ENCODE measurements around the gene NUDT8.

The NUDT8 gene, protein sequence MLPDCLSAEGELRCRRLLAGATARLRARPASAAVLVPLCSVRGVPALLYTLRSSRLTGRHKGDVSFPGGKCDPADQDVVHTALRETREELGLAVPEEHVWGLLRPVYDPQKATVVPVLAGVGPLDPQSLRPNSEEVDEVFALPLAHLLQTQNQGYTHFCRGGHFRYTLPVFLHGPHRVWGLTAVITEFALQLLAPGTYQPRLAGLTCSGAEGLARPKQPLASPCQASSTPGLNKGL

DNA sequence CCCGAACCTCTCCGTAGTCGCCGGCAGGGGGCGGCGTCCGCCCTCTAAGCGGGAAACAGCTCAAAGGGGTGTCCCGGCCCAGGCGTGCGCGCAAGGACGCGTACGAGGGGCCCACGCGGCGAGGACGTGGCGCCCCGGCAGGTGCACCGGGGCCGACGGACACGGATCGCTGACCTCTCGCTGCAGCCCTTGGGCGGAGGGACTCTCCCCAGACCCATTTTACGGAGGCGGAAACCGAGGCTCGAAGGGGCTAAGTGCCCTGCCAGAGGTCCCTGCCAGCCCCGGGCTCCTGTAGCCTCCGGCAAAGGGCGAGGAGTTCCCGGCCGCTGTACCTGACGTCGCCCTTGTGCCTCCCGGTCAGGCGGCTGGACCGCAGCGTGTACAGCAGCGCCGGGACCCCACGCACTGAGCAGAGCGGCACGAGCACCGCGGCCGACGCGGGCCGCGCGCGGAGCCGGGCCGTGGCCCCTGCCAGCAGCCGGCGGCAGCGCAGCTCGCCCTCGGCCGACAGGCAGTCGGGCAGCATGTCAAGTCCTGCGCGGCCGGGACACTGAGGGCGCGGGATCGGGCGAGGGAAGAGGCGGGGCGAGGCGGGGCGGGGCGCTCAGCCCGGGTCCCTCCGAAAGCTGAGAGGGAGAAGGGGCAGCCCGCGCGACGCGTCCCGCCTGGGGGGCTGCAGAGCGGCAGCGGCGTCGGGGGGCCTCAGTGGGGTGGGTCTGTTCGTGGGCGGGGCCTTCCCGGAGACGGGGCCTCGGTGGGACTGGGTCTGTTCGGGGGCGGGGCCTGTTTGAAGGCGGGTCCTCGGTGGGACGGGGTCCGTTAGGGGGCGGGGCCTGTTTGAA lies at the start of gene NUDT8:
NUDT8 (minus strand) TSS at position 552 of the 842 bp plus-strand sequence; CDS start at position 526, 26 bp downstream.
- DNase-seq (ENCODE audit: low read depth) = peak; percentile 53

DNA sequence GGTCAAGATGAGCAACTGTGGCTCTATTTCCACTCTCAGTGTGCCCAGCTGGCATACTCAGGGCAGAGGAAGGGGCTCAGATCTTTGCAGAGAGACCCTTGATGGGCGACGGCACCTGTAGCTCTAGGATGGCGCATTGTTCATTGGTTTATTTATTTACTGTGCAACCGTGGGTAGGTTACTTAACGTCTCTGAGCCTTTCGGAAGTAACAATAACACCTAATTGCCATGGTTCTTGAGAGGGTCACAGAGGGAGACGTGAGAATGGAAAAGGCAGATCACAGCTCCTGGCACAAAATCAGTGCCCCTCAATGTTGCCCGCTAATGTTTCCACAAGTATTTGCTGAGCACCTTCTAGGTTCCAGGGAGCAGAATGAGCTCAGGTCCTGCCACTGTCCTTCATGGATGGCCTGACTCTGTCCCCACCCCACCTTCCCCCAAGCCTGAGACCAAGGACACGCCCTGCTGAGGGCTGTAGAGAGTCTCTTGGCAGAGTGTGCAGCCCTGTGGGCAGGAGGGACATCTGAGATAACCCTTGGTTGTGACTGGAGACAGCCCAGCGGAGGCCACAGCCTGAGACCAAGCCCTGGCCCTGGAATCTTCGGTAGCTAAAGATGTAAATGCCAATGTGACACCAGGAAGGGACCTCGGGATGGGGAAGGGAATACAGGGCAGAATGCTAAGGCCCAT lies 45.5 kb upstream of the NUDT8 start:
- DNase-seq (ENCODE audit: low read depth) = no peak

GRCh38 chr11:67674442-67674871 lies 44.7 kb upstream of the NUDT8 start, which contains the start of gene ALDH3B2:
ALDH3B2 (minus strand) TSS chr11:67674623; CDS start chr11:67666935, 7,688 bp downstream.
- DNase-seq (ENCODE audit: low read depth) = no peak

DNA sequence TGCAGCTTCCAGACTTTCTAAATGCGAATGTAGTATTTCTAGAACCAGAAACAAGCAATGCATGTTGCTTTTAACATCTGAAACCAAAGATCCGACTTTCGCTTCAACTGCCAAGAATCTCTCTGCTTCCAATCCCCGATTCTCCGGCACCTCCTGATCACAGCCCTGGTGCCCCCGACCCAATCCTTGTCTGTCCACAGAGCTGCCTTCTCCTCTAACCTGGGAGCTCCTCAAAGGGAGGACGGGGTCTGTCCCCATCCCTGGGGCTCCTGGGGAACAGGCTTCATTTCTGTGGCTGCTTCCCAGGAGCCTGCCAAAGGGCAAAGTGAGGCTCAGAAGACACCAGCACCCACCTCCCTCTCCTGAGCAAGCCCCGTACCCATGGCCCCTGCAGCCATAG lies 44.2 kb upstream of the NUDT8 start:
- no peak for DNase-seq (ENCODE audit: low read depth)

DNA sequence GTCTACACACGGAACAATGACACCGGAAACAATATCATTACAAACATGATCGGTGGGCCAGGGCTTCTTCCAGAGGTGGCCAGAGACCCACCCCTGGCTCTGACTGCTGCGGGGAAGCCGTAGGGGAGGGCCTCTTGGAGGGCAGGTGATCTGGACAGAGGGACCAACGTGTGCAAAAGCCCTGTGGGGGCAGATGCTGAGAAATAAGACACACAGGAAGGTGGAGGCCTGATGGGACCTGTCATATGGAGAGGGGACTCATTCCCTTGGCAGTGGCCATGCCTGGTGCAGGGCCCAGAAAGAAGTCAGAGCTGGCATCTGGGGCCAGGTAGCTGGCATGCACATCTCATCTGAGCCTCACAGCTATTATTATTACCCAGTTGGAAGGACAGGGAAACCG lies 43.6 kb upstream of the NUDT8 start:
- DNase-seq (ENCODE audit: low read depth) = no peak

GRCh38 chr11:67671211-67671520 lies 41.4 kb upstream of the NUDT8 start:
- DNase-seq (ENCODE audit: low read depth) = no peak

- no peak for DNase-seq (ENCODE audit: low read depth)
Measured at GRCh38 chr11:67670316-67671210, 40.8 kb upstream of the NUDT8 start.

DNA sequence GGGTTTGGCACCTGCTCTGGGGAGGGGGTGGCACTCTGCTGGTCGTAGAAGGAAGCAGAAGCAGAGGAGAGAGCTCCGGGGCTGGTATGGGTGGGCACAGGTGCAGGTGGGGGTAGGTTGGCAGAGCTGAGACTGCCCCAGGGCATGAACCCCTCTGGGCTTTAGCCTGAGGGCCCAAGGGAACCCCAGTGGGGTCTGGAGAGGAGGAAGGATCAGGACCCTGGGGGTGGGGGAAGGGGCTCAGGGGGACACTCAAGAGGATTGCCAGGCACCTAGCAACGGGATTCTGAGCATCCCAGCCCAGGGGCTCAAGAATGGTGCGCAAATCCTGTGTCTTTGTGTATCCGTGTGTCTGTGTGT lies 38.4 kb upstream of the NUDT8 start:
- no peak for DNase-seq (ENCODE audit: low read depth)

- DNase-seq (ENCODE audit: low read depth) = no peak
Measured at GRCh38 chr11:67667490-67668191, 37.9 kb upstream of the NUDT8 start.

- DNase-seq (ENCODE audit: low read depth) = no peak
Measured at GRCh38 chr11:67666676-67667489, 37.1 kb upstream of the NUDT8 start.

- no peak for DNase-seq (ENCODE audit: low read depth)
Measured at GRCh38 chr11:67666303-67666645, 36.5 kb upstream of the NUDT8 start.

DNA sequence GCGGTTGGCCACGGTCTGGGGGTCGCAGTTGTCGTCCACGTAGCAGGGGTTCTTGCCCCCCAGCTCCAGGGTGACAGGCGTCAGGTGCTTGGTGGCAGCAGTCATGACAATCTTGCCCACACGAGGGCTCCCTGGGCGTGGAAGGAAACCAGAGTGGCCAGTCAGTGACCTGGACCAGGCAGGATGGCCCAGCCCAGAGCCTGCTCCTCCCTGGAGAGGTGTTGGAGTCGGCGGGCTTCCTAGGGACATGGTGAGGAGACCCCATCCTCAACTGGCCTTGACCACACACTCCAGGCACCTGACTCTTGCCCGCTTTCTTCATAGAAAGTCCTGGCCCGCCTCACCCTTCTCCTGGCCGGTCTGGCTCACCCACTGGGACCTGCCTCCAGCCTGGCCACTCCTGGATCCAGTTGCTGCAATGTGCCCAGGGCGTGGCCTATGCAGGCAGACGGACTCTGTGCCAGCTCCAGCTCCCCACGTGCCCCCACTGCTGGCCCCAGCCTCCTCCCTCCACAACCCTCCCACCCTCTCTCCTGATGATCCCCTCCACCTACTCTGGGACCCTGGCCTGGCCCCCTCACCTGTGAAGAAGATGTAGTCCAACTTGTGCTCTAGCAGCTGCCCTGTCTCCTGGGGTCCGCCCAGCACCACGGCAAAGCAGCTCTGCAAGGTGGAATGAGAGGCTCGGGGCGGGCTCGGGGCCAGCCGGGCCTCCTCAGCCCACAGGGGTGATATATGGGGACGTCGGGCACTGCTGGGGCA lies 36.0 kb upstream of the NUDT8 start:
- DNase-seq (ENCODE audit: low read depth) = no peak

- DNase-seq (ENCODE audit: low read depth) = no peak
Measured at GRCh38 chr11:67664696-67665540, 35.2 kb upstream of the NUDT8 start.

DNA sequence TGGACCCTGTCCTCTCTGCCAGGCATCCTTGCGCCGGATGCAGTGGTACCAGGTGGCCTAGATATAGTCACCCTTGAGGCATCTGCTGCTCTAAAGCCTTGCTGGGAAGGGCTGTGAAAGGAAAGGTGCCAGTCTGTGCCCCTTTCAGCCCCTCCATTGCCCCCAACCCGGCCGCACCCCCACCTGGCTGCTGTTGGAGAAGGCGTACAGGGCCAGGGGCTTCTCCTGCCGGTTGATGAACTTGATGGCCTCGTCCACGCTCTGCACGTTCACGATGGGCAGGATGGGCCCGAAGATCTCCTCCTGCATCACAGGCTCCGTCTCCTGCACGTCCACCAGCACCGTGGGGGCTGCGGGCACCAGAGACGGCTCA lies 34.5 kb upstream of the NUDT8 start:
- no peak for DNase-seq (ENCODE audit: low read depth)

DNA sequence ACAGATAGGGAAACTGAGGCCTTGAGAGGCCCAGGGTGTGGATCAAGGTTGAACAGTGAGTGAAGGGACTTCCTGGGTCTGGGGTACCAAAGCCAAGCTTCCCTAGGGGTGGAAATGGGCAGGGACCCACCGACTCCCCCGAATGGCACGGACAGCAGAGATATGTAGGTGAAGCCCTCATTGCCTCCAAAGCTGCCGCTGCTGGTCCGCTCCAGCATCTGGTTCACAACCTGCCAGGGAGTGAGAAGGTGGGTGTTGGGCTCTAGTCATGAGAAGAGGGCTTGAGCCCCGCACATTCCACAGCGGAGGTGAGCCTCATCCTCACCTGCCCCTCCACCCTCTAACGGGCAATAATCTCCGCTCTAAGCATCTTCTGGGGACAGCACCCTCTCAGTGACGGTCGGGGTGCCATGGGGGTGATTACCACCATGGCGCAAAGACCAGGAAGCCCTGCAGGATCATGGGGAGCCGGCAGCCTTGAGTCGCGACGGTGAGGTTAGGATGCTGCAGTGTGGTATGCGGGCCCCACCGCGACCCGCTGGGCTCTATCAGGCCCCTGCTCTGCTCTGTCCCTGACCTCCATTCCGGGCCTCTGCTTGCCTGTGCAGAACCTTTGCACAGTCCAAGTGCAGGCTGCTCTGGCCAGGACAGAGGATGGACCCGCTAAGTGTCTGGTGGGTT lies 33.9 kb upstream of the NUDT8 start:
- no peak for DNase-seq (ENCODE audit: low read depth)

DNA sequence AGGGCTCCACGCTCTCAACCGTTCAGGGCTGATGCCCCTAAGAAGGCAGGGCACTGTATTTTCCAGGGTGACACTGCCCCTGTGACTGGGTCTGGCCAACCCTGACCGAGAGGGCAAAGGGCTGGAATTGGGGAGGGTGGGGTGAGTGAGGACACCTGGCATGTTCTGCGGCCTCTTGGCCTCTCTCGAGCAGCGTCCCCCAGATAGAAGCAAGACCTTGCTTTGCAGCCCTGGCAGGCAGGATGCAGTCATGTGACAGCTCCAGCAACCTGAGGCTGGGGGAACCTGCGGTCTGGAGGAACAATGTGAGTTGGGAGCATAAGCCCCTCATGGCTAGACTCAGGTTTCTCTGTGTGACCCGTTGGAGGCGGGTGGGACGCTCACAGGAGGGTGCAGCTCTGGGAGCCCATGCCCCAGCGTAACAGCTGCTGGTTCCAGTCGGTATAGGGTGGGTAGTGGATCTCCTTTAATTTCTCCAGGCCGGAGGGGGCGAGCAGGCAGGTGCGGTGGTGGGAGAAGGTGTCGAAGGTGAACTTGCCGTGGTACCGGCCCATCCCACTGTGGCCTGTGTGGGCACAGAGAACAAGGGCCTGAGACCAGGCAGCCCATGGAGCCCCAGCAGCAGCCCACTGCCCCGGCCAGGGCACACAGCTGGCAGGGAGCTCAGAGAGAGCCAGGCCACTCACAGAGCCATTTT lies 33.2 kb upstream of the NUDT8 start:
- DNase-seq (ENCODE audit: low read depth) = no peak

- DNase-seq (ENCODE audit: low read depth) = no peak
Measured at GRCh38 chr11:67662142-67662834, 32.6 kb upstream of the NUDT8 start.

All from amniotic epithelial cell (primary cell).